ENCODE results near the gene ARMC7.
"Not testable (repeated sequence)": the region's sequence is repeated elsewhere in the genome, so short reads cannot be mapped to it uniquely, and the experiment has no call there.

Gene ARMC7

GRCh38 chr17:75109407-75110233 lies at the start of gene ARMC7:
ARMC7 (plus strand) TSS chr17:75109969; CDS start chr17:75110289, 320 bp downstream.
- DNase-seq = peak; percentile 70

- DNase-seq = no peak
These were observed 49.2 kb upstream of the ARMC7 start for GRCh38 chr17:75060434-75061054.

GRCh38 chr17:75061055-75061438 lies 48.7 kb upstream of the ARMC7 start:
- no peak for DNase-seq

- DNase-seq = no peak
These were observed 48.2 kb upstream of the ARMC7 start for GRCh38 chr17:75061618-75062017.

GRCh38 chr17:75063201-75063600 lies 46.6 kb upstream of the ARMC7 start:
- DNase-seq = no peak

GRCh38 chr17:75063626-75064025 lies 46.1 kb upstream of the ARMC7 start:
- DNase-seq = no peak

- no peak for DNase-seq
These were observed 45.7 kb upstream of the ARMC7 start for GRCh38 chr17:75064040-75064439.

- no peak for DNase-seq
These were observed 45.3 kb upstream of the ARMC7 start for GRCh38 chr17:75064460-75064859.

- DNase-seq = no peak
These were observed 44.8 kb upstream of the ARMC7 start for GRCh38 chr17:75064867-75065561.

GRCh38 chr17:75065562-75066151 lies 44.1 kb upstream of the ARMC7 start:
- DNase-seq = no peak

- no peak for DNase-seq
These were observed 41.9 kb upstream of the ARMC7 start for GRCh38 chr17:75067856-75068255.

- DNase-seq = no peak
These were observed 41.0 kb upstream of the ARMC7 start for GRCh38 chr17:75068750-75069149.

GRCh38 chr17:75069783-75070182 lies 40.0 kb upstream of the ARMC7 start:
- no peak for DNase-seq

GRCh38 chr17:75071478-75072271 lies 38.1 kb upstream of the ARMC7 start:
- not testable (repeated sequence) for DNase-seq

- DNase-seq = not testable (repeated sequence)
These were observed 36.9 kb upstream of the ARMC7 start for GRCh38 chr17:75072909-75073308.

- no peak for DNase-seq
These were observed 36.1 kb upstream of the ARMC7 start for GRCh38 chr17:75073618-75074047.

GRCh38 chr17:75074532-75074931 lies 35.2 kb upstream of the ARMC7 start:
- DNase-seq = no peak

GRCh38 chr17:75075597-75076336 lies 34.0 kb upstream of the ARMC7 start:
- DNase-seq = no peak

- no peak for DNase-seq
These were observed 32.7 kb upstream of the ARMC7 start for GRCh38 chr17:75077072-75077495.

GRCh38 chr17:75077496-75078283 lies 32.1 kb upstream of the ARMC7 start:
- no peak for DNase-seq
